ENCODE measurements around the gene KLHDC4. TPM values are rescaled to one million over a fixed set of nuclear protein-coding genes. Genes with fewer than 3 reads are reported as not detected.

Gene KLHDC4
- total and polyA plus RNA-seq, 9 of the 15 experiments (the other 6 are each of a cell fraction or from before 2014, with no cell fraction given) = 1.3 to 68.1 (median 32.8) TPM

- no peak for TF ChIP-seq GABPA (tag; conservative IDR thresholded peaks at IDR 0.05; ENCODE audit: low read depth)
- TF ChIP-seq GABPB1 (CRISPR knock-in tag; IDR thresholded peaks at IDR 0.05) = no peak
- TF ChIP-seq ETV6 (IDR thresholded peaks at IDR 0.05; ENCODE audit: borderline replicate concordance in 1 of 2, low read depth in 2 of 2, low read length in 1 of 2) = no peak
- peak; percentile 51; the same call in 1 of the 2 replicates for TF ChIP-seq ETV6 (CRISPR knock-in tag; IDR thresholded peaks at IDR 0.05; ENCODE audit: borderline replicate concordance)
- peak; percentile 59; the same call in 1 of the 2 replicates for TF ChIP-seq HDAC2 (IDR thresholded peaks at IDR 0.05)
- TF ChIP-seq ARID4B (CRISPR knock-in tag; IDR thresholded peaks at IDR 0.05) = peak; percentile 81
- no peak for TF ChIP-seq RBFOX2 (IDR thresholded peaks at IDR 0.05; ENCODE audit: low read depth, low read length)
- TF ChIP-seq MNT (conservative IDR thresholded peaks at IDR 0.05) = peak in 1 of 2 experiments; percentile 39; a peak in 1 of 4 replicates
- no peak for TF ChIP-seq E4F1 (CRISPR knock-in tag; IDR thresholded peaks at IDR 0.05; ENCODE audit: borderline replicate concordance)
- peak; percentile 43; the same call in 1 of the 2 replicates for TF ChIP-seq ZNF263 (CRISPR knock-in tag; IDR thresholded peaks at IDR 0.05; ENCODE audit: borderline replicate concordance)
- no peak for TF ChIP-seq BRD9 (IDR thresholded peaks at IDR 0.05; ENCODE audit: low read depth, partially characterized antibody)
- TF ChIP-seq CC2D1A (IDR thresholded peaks at IDR 0.05) = no peak
- TF ChIP-seq STAT6 (CRISPR knock-in tag; IDR thresholded peaks at IDR 0.05) = no peak
- 0 out of 4 replicates have a peak, but pooled peaks of 1 of the 2 experiments have one; percentile 18 for TF ChIP-seq FOXA3 (CRISPR knock-in tag; conservative IDR thresholded peaks at IDR 0.05 in 1 of 2, IDR thresholded peaks at IDR 0.05 in 1 of 2)
- peak; percentile 43; the same call in 1 of the 2 replicates for TF ChIP-seq TFAP4 (CRISPR knock-in tag; IDR thresholded peaks at IDR 0.05; ENCODE audit: borderline replicate concordance)
These were observed 104.2 kb downstream of the KLHDC4 start (continued) for GRCh38 chr16:87661561-87661960.
